OCI-LY3 (cell line): ENCODE results near the gene INHBB.

Experiments used
- H2AFZ ChIP-seq: fragments of 200-600, 300-600 bp; shearing (Covaris generic); 2 replicates; pipeline ENCODE4 v1.6.0; 2014; ENCODE audit warnings: antibody characterized with exemption, low read depth, low read length
- H3K27ac ChIP-seq: fragments of 200-600, 300-600 bp; sonication (generic); 2 replicates; pipeline ENCODE4 v1.5.1; 2014; ENCODE audit warnings: mild to moderate bottlenecking, low read length, moderate library complexity, mixed read lengths
- H3K27me3 ChIP-seq: fragments of 200-600, 300-600 bp; sonication (generic); 2 replicates; pipeline ENCODE4 v1.6.1; 2014; ENCODE audit warnings: low read depth, low read length, mixed read lengths
- H3K36me3 ChIP-seq: fragments of 200-600, 300-600 bp; sonication (generic); replicated peaks from 2 replicates; pipeline ENCODE3; 2014; ENCODE audit warnings: low read depth, low read length, mixed read lengths
- H3K4me1 ChIP-seq: fragments of 300-600, 200-600 bp; sonication (generic); 2 replicates; pipeline ENCODE4 v1.6.1; 2014; ENCODE audit warnings: low read length, mixed read lengths
- H3K4me2 ChIP-seq: fragments of 200-600, 300-600 bp; sonication (generic); 2 replicates; pipeline ENCODE4 v1.6.1; 2014; ENCODE audit warnings: low read length, mixed read lengths
- H3K4me3 ChIP-seq: fragments of 300-600, 200-600 bp; sonication (generic); 2 replicates; pipeline ENCODE4 v1.5.1; 2014; ENCODE audit warnings: antibody characterized with exemption, mild to moderate bottlenecking, low read length, moderate library complexity
- H3K79me2 ChIP-seq: fragments of 300-600, 200-600 bp; shearing (Covaris generic); 2 replicates; pipeline ENCODE4 v1.6.1; 2014; ENCODE audit warnings: mild to moderate bottlenecking, low read length, mixed read lengths
- H3K9ac ChIP-seq: fragments of 300-600, 200-600 bp; shearing (Covaris generic); 2 replicates; pipeline ENCODE4 v1.6.0; 2014; ENCODE audit warnings: mild to moderate bottlenecking, low read length, moderate library complexity
- H3K9me3 ChIP-seq: fragments of 200-600, 300-600 bp; shearing (Covaris generic); 2 replicates; pipeline ENCODE4 v1.6.1; 2014; ENCODE audit warnings: low read length, mixed read lengths; ENCODE audit not compliant: insufficient read depth
- H4K20me1 ChIP-seq: fragments of 200-600, 300-600 bp; sonication (generic); 2 replicates; pipeline ENCODE4 v1.6.1; 2016; ENCODE audit warnings: low read length, mixed read lengths; ENCODE audit not compliant: insufficient read depth
- EZH2phosphoT487 ChIP-seq: fragments of 200-600 bp; shearing (Covaris generic); IDR thresholded peaks from 2 replicates; pipeline ENCODE4 v1.6.1; 2018; ENCODE audit warnings: antibody characterized with exemption, mixed run types, low read depth
- TF ChIP-seq, protein P1 (sequence below): fragments of 200-600, 300-600 bp; sonication (generic); IDR thresholded peaks from 2 replicates; pipeline ENCODE4 v1.5.1; 2014; ENCODE audit warnings: antibody characterized with exemption, low read length, low read depth

Gene INHBB

DNA sequence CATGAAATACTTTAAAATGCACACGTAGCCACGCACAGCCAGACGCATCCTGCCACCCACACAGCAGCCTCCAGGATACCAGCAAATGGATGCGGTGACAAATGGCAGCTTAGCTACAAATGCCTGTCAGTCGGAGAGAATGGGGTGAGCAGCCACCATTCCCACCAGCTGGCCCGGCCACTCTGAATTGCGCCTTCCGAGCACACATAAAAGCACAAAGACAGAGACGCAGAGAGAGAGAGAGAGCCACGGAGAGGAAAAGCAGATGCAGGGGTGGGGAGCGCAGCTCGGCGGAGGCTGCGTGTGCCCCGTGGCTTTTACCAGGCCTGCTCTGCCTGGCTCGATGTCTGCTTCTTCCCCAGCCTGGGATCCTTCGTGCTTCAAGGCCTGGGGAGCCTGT lies 4.1 kb downstream of the INHBB start:
- Histone ChIP-seq H3K36me3 (no peaks in the 10 kb centered on the region), H3K4me3 (no peak overlapping the region), H3K9ac (no peak overlapping the region), H3K79me2 (no peaks in the 10 kb centered on the region), H3K4me1 (no peaks in the 10 kb centered on the region), H2AFZ (no peak overlapping the region), H3K9me3 (no peaks in the 10 kb centered on the region), H3K27me3 (0 out of 2 replicates have a peak, but pooled peaks cover 4% of the 10 kb centered on the region), H3K27ac (no peak overlapping the region), H4K20me1 (no peaks in the 10 kb centered on the region), H3K4me2 (no peak overlapping the region)
- no peak for TF ChIP-seq EZH2phosphoT487
- TF ChIP-seq, protein P1, sequence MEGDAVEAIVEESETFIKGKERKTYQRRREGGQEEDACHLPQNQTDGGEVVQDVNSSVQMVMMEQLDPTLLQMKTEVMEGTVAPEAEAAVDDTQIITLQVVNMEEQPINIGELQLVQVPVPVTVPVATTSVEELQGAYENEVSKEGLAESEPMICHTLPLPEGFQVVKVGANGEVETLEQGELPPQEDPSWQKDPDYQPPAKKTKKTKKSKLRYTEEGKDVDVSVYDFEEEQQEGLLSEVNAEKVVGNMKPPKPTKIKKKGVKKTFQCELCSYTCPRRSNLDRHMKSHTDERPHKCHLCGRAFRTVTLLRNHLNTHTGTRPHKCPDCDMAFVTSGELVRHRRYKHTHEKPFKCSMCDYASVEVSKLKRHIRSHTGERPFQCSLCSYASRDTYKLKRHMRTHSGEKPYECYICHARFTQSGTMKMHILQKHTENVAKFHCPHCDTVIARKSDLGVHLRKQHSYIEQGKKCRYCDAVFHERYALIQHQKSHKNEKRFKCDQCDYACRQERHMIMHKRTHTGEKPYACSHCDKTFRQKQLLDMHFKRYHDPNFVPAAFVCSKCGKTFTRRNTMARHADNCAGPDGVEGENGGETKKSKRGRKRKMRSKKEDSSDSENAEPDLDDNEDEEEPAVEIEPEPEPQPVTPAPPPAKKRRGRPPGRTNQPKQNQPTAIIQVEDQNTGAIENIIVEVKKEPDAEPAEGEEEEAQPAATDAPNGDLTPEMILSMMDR = no peak

DNA sequence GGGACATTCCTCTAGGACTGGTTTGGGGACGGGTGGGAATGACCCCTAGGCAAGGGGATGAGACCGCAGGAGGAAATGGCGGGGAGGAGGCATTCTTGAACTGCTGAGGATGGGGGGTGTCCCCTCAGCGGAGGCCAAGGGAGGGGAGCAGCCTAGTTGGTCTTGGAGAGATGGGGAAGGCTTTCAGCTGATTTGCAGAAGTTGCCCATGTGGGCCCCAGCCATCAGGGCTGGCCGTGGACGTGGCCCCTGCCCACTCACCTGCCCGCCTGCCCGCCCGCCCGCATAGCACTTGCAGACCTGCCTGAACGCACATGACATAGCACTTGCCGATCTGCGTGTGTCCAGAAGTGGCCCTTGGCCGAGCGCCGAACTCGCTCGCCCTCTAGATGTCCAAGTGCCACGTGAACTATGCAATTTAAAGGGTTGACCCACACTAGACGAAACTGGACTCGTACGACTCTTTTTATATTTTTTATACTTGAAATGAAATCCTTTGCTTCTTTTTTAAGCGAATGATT lies 4.9 kb downstream of the INHBB start:
- no peak overlapping the region for H3K4me2 ChIP-seq
- no peaks in the 10 kb centered on the region for H4K20me1 ChIP-seq
- H3K4me1 ChIP-seq = no peaks in the 10 kb centered on the region
- TF ChIP-seq EZH2phosphoT487 = no peak
- TF ChIP-seq, protein P1 = no peak
- no peaks in the 10 kb centered on the region for H3K79me2 ChIP-seq
- H2AFZ ChIP-seq = no peak overlapping the region
- H3K9ac ChIP-seq = no peak overlapping the region
- 0 out of 2 replicates have a peak, but pooled peaks cover 4% of the 10 kb centered on the region for H3K27me3 ChIP-seq
- no peak overlapping the region for H3K27ac ChIP-seq
- no peaks in the 10 kb centered on the region for H3K9me3 ChIP-seq
- H3K4me3 ChIP-seq = no peak overlapping the region
- H3K36me3 ChIP-seq = no peaks in the 10 kb centered on the region

DNA sequence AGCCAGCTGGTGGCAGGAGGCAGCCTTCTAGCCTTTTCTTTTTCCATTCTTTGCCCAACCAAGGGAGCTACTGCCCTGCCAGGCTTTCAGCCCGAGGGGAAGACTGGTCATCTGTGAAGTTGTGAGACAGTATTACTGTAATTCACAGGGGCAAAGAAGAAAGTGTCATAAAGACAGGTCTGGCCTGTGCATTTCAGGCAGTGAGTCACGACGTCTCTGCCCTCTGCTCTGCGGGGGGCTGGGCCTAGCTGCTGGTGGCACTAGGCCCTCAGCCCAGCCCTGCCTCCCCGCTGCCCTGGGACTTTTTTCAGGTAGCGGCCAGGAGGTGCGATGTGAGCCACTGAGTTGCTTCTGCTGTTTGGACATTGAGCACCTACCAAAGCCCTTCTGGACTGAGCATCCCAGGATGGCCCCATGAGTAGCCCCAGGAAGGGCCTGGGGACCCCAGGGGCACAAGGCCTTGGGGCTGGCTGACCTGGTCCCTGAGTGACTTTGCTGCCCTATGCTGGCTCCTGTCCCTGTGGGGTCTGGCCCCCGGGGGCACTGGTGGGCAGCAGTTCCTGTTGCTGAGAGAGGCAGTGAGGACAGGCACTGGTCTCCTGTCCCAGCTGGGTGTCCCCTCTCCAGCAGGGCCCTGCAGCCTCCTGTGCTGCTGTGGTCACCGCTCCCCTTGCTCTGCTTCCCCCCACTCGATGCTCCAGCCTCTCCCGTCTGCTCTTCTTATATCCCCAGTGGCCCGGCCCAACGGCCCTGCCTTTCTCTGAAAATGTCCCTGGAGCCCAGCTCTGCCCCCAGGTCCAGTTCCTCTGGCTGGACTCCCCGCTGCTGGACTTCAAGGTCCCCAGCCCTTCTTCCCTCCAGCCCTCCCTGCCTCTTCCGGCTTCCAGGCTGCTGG lies 7.0 kb downstream of the INHBB start:
- TF ChIP-seq, protein P1 = no peak
- TF ChIP-seq EZH2phosphoT487 = no peak
- H3K27ac ChIP-seq = no peak overlapping the region
- H3K4me3 ChIP-seq = no peak overlapping the region
- H3K27me3 ChIP-seq = no peaks in the 10 kb centered on the region
- H3K36me3 ChIP-seq = no peaks in the 10 kb centered on the region
- no peaks in the 10 kb centered on the region for H3K79me2 ChIP-seq
- no peak overlapping the region for H2AFZ ChIP-seq
- no peaks in the 10 kb centered on the region for H4K20me1 ChIP-seq
- no peaks in the 10 kb centered on the region for H3K4me1 ChIP-seq
- H3K9ac ChIP-seq = no peak overlapping the region
- no peak overlapping the region for H3K4me2 ChIP-seq
- no peaks in the 10 kb centered on the region for H3K9me3 ChIP-seq

DNA sequence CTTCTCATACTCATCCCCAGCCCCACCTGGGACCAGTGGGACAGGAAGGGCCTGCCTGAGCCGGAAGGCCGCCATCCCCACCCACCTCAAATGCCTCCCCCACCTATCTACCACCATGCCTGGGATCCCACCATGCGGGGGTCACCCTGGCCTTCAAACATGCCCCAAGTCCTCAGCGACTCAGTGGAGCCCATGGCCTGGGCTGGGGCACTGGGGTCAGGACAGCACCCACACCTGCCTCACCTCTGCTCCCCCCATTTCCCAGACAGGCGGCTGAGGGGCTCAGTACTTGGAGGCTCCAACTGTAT lies 7.6 kb downstream of the INHBB start:
- Histone ChIP-seq H3K36me3 (no peaks in the 10 kb centered on the region), H3K27ac (no peak overlapping the region), H3K9ac (no peak overlapping the region), H3K4me2 (no peak overlapping the region), H3K4me3 (no peak overlapping the region), H3K27me3 (no peaks in the 10 kb centered on the region), H2AFZ (no peak overlapping the region), H3K79me2 (no peaks in the 10 kb centered on the region), H3K9me3 (no peaks in the 10 kb centered on the region), H4K20me1 (no peaks in the 10 kb centered on the region), H3K4me1 (no peaks in the 10 kb centered on the region)
- no peak for TF ChIP-seq EZH2phosphoT487
